Neural crest cell (in vitro differentiated cells): Measurements from ENCODE around the gene ZNF556. TPM values are rescaled to one million over a fixed set of nuclear protein-coding genes. Genes with fewer than 3 reads are reported as not detected.
"Not testable (repeated sequence)": the region's sequence is repeated elsewhere in the genome, so short reads cannot be mapped to it uniquely, and the experiment has no call there.

Experiments
- DNase-seq: peaks from one replicate; pipeline ENCODE4 v3.0.0; 2021; ENCODE audit warnings: low read depth, mixed read lengths, low spot score
- H3K27ac Mint-ChIP-seq: one replicate; pipeline ENCODE4 v1.8.0; 2021; ENCODE audit warnings: mild to moderate bottlenecking, mixed read lengths; ENCODE audit not compliant: unreplicated experiment
- H3K27me3 Mint-ChIP-seq: 2 replicates; pipeline ENCODE4 v1.8.0; 2021; ENCODE audit warnings: low read depth, mild to moderate bottlenecking, mixed read lengths
- H3K36me3 Mint-ChIP-seq: 2 replicates; pipeline ENCODE4 v1.8.0; 2021; ENCODE audit warnings: low read depth, mild to moderate bottlenecking, mixed read lengths
- H3K4me1 Mint-ChIP-seq: 2 replicates; pipeline ENCODE4 v1.8.0; 2021; ENCODE audit warnings: mixed read lengths
- H3K4me3 Mint-ChIP-seq: one replicate; pipeline ENCODE4 v1.8.0; 2021; ENCODE audit warnings: mild to moderate bottlenecking, mixed read lengths
- H3K9me3 Mint-ChIP-seq: 2 replicates; pipeline ENCODE4 v1.8.0; 2021; ENCODE audit warnings: mixed read lengths
- CTCF ChIP-seq: fragments of 200-600 bp; sonication (generic); conservative IDR thresholded peaks from 2 replicates; pipeline ENCODE4 v1.5.0; 2021; ENCODE audit warnings: antibody characterized with exemption, mild to moderate bottlenecking
- total RNA-seq: library from RNA; stranded (reverse); gene quantifications from 2 replicates; pipeline ENCODE4 v1.2.1, GENCODE V29; 2021

The ZNF556 gene
- total RNA-seq, 1 donor from 2014 or later = 0.05 TPM

GRCh38 chr19:2887391-2887914, 20.3 kb downstream of the ZNF556 start:
- DNase-seq = no peak

GRCh38 chr19:2888731-2889224, 21.6 kb downstream of the ZNF556 start:
- TF ChIP-seq CTCF = no peak
- Mint-ChIP-seq H3K4me1 (peaks cover 8% of the 10 kb centered on the region), H3K36me3 (no peaks in the 10 kb centered on the region), H3K27me3 (peaks cover 19% of the 10 kb centered on the region), H3K9me3 (no peaks in the 10 kb centered on the region), H3K4me3 (no peak overlapping the region), H3K27ac (no peak overlapping the region)
- DNase-seq = no peak

More at GRCh38 chr19:2887391-2887914, 20.3 kb downstream of the ZNF556 start:
- Mint-ChIP-seq H3K27me3 (peaks cover 14% of the 10 kb centered on the region), H3K36me3 (no peaks in the 10 kb centered on the region), H3K9me3 (no peaks in the 10 kb centered on the region), H3K4me3 (no peak overlapping the region), H3K27ac (no peak overlapping the region), H3K4me1 (peaks cover 8% of the 10 kb centered on the region)
- TF ChIP-seq CTCF = peak; percentile 72

GRCh38 chr19:2890531-2890930, 23.4 kb downstream of the ZNF556 start:
- not testable (repeated sequence) for H3K9me3 Mint-ChIP-seq, DNase-seq, H3K4me3 Mint-ChIP-seq, H3K27ac Mint-ChIP-seq, H3K4me1 Mint-ChIP-seq, H3K36me3 Mint-ChIP-seq
- H3K27me3 Mint-ChIP-seq = peaks cover 21% of the 10 kb centered on the region

GRCh38 chr19:2896694-2897093, 29.6 kb downstream of the ZNF556 start:
- Mint-ChIP-seq H3K4me3 (no peak overlapping the region), H3K9me3 (peaks cover 13% of the 10 kb centered on the region), H3K4me1 (peaks cover 9% of the 10 kb centered on the region), H3K27ac (no peak overlapping the region), H3K27me3 (peaks cover 16% of the 10 kb centered on the region), H3K36me3 (peaks cover 7% of the 10 kb centered on the region)
- DNase-seq = no peak
- no peak for TF ChIP-seq CTCF

- Mint-ChIP-seq H3K27me3 (peaks cover 7% of the 10 kb centered on the region), H3K36me3 (peaks cover 7% of the 10 kb centered on the region), H3K27ac (peak within 1 kb of the TSS; percentile 97), H3K4me1 (peaks cover 20% of the 10 kb centered on the region), H3K9me3 (peaks cover 13% of the 10 kb centered on the region), H3K4me3 (peak within 1 kb of the TSS; percentile 100)
- TF ChIP-seq CTCF = no peak
- DNase-seq = peak; percentile 98
These were observed 33.4 kb downstream of the ZNF556 start, which contains the start of gene ZNF57 for GRCh38 chr19:2900296-2901252. Gene ZNF57, plus strand, starts transcription at chr19:2900928. Its CDS starts 118 bp downstream, at chr19:2901046.
